Measurements from ENCODE around the gene HBP1. TPM values are rescaled to one million over a fixed set of nuclear protein-coding genes. Genes with fewer than 3 reads are reported as not detected.

The HBP1 gene
- polyA plus RNA-seq, 1 experiment = 85.2 TPM

- no peak for DNase-seq (ENCODE audit: low read depth, low spot score)
- H3K27me3 ChIP-seq (ENCODE audit: control insufficient read depth, insufficient read depth, low read length) = no peaks in the 10 kb centered on the region
- H3K27ac ChIP-seq (ENCODE audit: low read depth, low read length) = no peak overlapping the region
- no peaks in the 10 kb centered on the region for H3K9me3 ChIP-seq (ENCODE audit: control insufficient read depth, insufficient read depth, low read length)
- TF ChIP-seq CTCF (IDR thresholded peaks at IDR 0.05; ENCODE audit: low read depth, low read length) = no peak
- H3K4me3 ChIP-seq (ENCODE audit: low read depth, low read length) = no peak overlapping the region
- ChIA-PET CTCF (interaction anchor here (1.2 to 1.3 kb wide), 2 partner anchors 10 to 210 kb away, joined by 3 to 4 read pairs; no protein-coding TSS in a partner anchor), POLR2A (no interaction called here)
Measured at GRCh38 chr7:107157091-107157490, 11.7 kb upstream of the HBP1 start.

- H3K27ac ChIP-seq (ENCODE audit: low read depth, low read length) = no peak overlapping the region
- POLR2A ChIA-PET = no interaction called here
- CTCF ChIA-PET = no interaction called here
- no peak overlapping the region for H3K4me3 ChIP-seq (ENCODE audit: low read depth, low read length)
- H3K9me3 ChIP-seq (ENCODE audit: control insufficient read depth, insufficient read depth, low read length) = no peaks in the 10 kb centered on the region
- H3K27me3 ChIP-seq (ENCODE audit: control insufficient read depth, insufficient read depth, low read length) = no peaks in the 10 kb centered on the region
- no peak for TF ChIP-seq CTCF (IDR thresholded peaks at IDR 0.05; ENCODE audit: low read depth, low read length)
- no peak for DNase-seq (ENCODE audit: low read depth, low spot score)
Measured at GRCh38 chr7:107158028-107158427, 10.8 kb upstream of the HBP1 start.

- Histone ChIP-seq H3K27ac (ENCODE audit: low read depth, low read length) (no peak overlapping the region), H3K27me3 (ENCODE audit: control insufficient read depth, insufficient read depth, low read length) (no peaks in the 10 kb centered on the region), H3K4me3 (ENCODE audit: low read depth, low read length) (no peak overlapping the region), H3K9me3 (ENCODE audit: control insufficient read depth, insufficient read depth, low read length) (no peaks in the 10 kb centered on the region)
- no peak for DNase-seq (ENCODE audit: low read depth, low spot score)
- CTCF ChIA-PET = no interaction called here
- no peak for TF ChIP-seq CTCF (IDR thresholded peaks at IDR 0.05; ENCODE audit: low read depth, low read length)
- POLR2A ChIA-PET = no interaction called here
Measured at GRCh38 chr7:107160389-107160788, 8.4 kb upstream of the HBP1 start.

- no peak overlapping the region for H3K27ac ChIP-seq (ENCODE audit: low read depth, low read length)
- no peaks in the 10 kb centered on the region for H3K9me3 ChIP-seq (ENCODE audit: control insufficient read depth, insufficient read depth, low read length)
- POLR2A ChIA-PET = interaction anchor here (0.6 to 0.8 kb wide), 4 partner anchors 12 to 1034 kb away, joined by 3 to 7 read pairs (median 4); partner anchors contain the start of gene NAMPT
- TF ChIP-seq CTCF (IDR thresholded peaks at IDR 0.05; ENCODE audit: low read depth, low read length) = no peak
- DNase-seq (ENCODE audit: low read depth, low spot score) = no peak
- H3K27me3 ChIP-seq (ENCODE audit: control insufficient read depth, insufficient read depth, low read length) = no peaks in the 10 kb centered on the region
- H3K4me3 ChIP-seq (ENCODE audit: low read depth, low read length) = no peak overlapping the region
- CTCF ChIA-PET = interaction anchor here (1.6 to 3.8 kb wide), 3 partner anchors 11 to 214 kb away, joined by 5 to 23 read pairs (median 8); no protein-coding TSS in a partner anchor
Measured at GRCh38 chr7:107161415-107161814, 7.4 kb upstream of the HBP1 start.

GRCh38 chr7:107162475-107162874, 6.3 kb upstream of the HBP1 start:
- Histone ChIP-seq H3K27ac (ENCODE audit: low read depth, low read length) (no peak overlapping the region), H3K4me3 (ENCODE audit: low read depth, low read length) (no peak overlapping the region), H3K9me3 (ENCODE audit: control insufficient read depth, insufficient read depth, low read length) (no peaks in the 10 kb centered on the region), H3K27me3 (ENCODE audit: control insufficient read depth, insufficient read depth, low read length) (no peaks in the 10 kb centered on the region)
- TF ChIP-seq CTCF (IDR thresholded peaks at IDR 0.05; ENCODE audit: low read depth, low read length) = no peak
- ChIA-PET POLR2A (no interaction called here), CTCF (interaction anchor here (0.7 to 3.8 kb wide), 5 partner anchors 12 to 304 kb away, joined by 3 to 23 read pairs (median 5); no protein-coding TSS in a partner anchor)
- DNase-seq (ENCODE audit: low read depth, low spot score) = no peak
